Amygdala (tissue), 56 donors: ENCODE measurements around the gene TMEM204.

Source experiments
- DNase-seq, 56 donors: peaks; one replicate each; lab custom pipeline; 2025; lab: John Stamatoyannopoulos, UW

The TMEM204 gene

GRCh38 chr16:1514507-1514906, 19.0 kb upstream of the TMEM204 start:
- DNase-seq, result no peak

DNA sequence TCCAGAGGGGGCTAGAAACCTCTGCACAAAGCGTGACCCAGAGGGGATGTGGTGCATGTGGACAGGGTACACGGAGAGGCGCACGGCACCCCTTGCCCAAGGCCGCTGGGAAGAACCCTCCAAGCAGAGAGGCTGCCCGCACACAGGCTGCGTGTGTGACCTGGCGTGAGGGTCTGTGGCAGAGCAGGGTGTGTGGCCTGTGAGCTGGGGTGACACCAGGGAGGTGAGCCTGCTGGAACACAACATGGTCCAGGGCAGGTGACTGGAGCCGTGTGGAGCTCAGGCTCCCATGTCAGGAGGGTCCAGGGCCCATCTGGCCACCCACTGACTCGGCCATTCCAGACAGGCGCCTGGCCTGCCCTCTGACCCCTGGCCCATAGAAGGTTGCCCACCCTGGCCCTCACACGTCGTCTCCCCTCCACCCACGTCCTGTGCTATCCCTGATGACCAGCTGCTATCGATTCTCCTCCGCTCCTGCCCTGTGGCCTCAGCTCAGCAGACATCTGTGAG, 14.8 kb upstream of the TMEM204 start:
- DNase-seq, result no peak

DNA sequence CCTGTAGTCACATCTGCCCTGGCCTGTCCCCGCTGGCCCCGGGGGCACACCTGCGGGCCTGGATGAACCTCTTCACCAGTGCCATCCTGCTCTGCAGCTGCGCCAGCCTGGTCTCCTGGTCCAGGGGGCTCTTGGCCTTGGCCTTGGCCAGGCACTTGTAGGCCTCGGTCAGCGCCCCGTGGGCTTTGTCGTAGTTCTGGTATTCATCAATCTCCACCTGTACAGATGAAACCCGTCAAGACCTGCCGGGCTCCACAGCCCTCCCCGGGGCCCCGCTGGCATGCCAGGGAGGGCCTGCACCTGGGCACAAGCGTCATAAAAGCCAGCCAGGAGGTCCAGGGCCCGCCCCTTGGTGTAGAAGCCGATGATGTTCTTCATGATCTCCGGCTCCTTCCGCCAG, 13.6 kb upstream of the TMEM204 start:
- DNase-seq, result no peak

GRCh38 chr16:1520461-1520860, 13.0 kb upstream of the TMEM204 start:
- no peak for DNase-seq

DNA sequence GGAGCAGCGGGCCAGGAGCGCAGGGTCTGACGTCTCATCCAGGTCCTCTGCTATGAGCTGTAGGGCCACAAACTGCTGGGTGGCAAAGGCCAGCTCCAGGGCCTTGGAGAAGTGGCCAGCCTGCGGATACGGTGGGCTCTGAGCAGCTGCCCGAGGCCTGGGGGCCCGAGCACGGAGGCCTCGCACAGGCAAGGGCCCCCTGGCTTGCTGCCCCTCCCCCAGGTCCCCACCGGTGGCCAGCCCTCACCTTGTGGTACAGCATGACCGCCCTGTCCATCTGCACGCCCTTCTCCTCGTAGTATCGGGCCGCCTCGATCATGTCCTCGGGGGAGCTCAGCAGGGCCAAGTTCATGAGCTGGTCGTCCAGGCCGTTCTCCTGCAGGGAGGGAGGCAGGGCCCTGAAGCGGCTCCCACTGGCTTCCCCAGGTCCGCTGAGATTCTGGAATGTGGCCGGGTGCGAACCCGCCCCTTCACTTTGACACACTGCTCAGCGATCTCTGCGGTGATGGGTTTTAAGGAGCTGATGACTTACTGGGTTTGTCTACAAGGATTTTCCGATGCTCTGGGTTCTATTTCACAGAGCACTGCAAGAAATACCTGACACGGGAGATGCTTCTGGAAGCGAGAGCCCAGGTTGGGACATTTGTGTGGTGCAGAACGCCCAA, 9.8 kb upstream of the TMEM204 start:
- no peak for DNase-seq

DNA sequence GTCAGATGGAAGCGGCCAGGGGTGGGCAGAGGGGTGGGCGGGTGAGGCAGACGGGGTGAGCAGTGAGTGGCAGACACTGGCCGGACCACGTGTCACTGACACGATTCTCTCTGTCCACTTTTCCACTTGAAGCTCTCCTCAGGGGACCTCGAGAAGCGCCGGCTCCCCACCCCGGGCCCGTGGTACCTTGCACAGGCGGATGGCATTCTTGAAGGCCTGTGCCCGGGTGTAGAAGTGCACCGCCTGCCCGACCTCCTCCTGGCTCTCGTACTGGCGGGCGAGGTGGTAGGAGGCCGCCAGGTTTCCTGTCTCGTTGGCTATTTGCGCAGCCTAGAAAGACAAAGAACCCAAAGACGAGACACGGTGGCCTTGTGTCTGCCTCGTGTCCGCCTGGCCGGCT, 9.1 kb upstream of the TMEM204 start:
- no peak for DNase-seq

DNA sequence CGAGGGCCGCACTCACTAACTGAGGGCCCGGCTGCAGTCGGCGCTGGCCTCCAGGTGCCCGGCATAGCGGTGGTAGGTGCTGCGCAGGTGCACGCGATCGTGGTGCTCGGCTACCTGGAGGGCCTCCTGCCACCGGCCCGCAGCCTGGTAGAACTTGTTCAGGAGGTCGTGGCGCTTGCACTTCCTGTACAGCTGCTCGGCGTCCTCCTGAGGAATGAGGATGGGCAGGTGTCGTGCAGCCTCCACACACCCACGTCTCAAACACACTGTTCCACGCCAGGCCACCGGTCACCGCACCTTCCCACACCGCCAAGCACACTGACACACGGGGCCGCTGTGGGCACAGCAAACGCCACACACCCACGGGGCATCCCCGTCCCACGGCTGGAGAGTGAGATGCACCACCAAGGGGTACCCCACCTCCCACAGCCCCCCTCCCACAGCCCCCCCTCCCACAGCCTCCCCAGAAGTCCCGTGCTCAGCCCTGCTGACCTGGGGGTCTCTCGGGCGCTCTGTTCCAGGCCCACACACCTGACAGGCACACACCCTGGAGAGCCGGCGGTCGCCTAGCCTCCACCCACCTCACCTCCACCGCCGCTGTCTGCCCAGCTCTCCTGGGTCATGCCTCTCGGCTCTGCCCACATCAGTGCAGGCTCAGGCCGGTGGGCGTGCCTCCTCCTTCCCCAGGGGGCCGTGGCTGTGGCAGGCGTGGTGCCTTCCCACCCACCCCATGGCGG, 7.4 kb upstream of the TMEM204 start:
- no peak for DNase-seq

- no peak for DNase-seq
Observed at GRCh38 chr16:1526608-1527555, 6.6 kb upstream of the TMEM204 start.

DNA sequence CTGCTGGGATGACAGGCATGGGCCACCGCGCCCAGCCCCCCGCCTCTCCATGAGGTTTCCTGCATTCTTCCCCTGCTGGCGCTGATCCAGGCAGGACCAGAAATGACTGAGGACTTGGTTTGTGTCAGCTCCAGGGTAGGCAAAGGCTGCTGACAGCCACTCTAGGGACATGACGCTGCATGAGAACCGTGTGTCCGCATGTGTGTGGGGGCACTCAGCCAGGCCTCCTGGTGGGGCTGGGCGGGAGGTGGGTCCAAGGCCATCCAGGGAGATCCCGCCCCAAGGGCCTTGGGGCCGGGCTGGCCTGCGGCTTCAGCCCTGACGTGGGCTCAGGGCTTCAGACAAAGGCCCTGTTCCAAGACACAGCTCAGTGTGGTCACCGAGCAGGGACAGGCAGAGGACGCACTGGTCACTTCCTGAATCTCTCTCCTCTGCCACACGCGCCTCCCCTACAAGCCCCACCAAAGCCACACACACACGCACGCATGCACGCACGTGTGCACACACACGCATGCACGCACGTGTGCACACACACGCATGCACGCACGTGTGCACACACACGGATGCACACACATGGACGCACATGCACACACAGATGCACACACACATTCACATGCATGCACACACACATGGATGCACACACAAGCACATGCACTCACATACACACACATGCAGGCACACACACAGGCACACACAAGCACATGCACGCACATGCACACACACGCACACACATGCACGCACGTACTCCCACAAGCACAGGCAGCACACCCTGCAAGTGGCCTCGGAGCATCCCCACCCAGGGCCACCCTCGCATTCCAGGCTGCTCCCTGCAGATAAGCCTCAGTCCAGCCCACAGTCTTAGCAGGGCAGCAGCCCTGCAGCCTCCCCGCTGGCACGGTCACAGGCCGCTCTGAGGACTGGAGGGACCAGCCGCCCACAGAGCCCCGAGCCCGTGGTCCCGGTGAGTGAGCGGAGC, 5.3 kb upstream of the TMEM204 start:
- no peak for DNase-seq

GRCh38 chr16:1528921-1529537, 4.4 kb upstream of the TMEM204 start:
- DNase-seq, result no peak

DNA sequence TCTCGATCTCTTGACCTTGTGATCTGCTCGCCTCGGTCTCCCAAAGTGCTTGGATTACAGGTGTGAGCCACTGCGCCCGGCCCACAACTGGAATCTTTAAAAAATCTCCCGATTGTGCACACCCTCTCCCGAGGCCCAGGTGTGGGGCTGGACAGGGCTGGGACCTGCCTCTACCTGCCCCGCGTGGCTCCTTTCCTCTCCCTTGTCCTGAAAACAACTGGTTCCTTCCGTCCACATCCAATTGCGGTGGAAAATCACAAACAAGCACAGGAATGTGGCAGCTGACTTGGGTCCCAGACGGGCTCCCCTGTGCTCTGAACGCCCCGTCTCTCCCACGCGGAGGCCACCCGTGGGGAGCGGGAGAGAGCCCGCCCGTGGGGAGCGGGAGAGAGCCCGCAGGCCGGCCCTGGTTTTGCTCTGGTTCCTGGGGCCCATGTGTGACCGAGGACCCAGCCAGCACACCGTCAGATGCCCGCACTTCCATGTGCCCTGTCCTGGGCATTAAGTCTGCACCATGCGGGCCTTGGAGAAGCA, 3.0 kb upstream of the TMEM204 start:
- DNase-seq, result no peak

- DNase-seq, result no peak
Observed at GRCh38 chr16:1530883-1531637, 2.4 kb upstream of the TMEM204 start.

DNA sequence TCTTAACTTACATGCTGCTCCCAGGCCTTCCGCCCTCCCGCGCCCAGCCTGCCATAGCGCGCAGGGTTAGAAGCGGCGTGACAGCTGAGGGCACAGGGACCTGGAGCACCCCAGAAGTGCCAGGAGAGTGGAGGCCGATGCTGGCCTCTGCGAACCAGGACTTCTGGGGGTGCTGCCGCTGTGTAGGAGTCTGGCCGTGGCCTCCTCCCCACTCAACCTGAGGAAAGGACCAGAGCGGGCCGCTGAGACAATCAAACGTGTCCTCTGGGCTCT, 1.9 kb upstream of the TMEM204 start:
- DNase-seq, result no peak

- no peak for DNase-seq
Observed at GRCh38 chr16:1532081-1532760, 1.2 kb upstream of the TMEM204 start.

GRCh38 chr16:1532771-1533170, 695 bp upstream of the TMEM204 start:
- DNase-seq, result no peak

- DNase-seq, result no peak
Observed at GRCh38 chr16:1534021-1535020, 855 bp downstream of the TMEM204 start.
